Endothelial cell of umbilical vein (primary cell): ENCODE results near the gene AKAP11. TPM values are rescaled to one million over a fixed set of nuclear protein-coding genes. Genes with fewer than 3 reads are reported as not detected.

Experiments used
- BruUV-seq: library from RNA; stranded (reverse); fragments of 400-500 nt; replicated peaks from 2 replicates; lab custom pipeline; 2021; lab: Mats Ljungman, UMichigan
- CTCF ChIA-PET: fragments of 300-600, 350-600 bp; sonication (Branson Sonifier 250); formaldehyde crosslinking; loops from one replicate; lab custom pipeline; 2021; ENCODE audit warnings: antibody characterized with exemption, inconsistent platforms; lab: Charles Lee
- POLR2A ChIA-PET: fragments of 300-600, 350-600 bp; sonication (Branson Sonifier 250); formaldehyde crosslinking; loops from one replicate; lab custom pipeline; 2021; ENCODE audit warnings: antibody characterized with exemption, inconsistent platforms; lab: Charles Lee
- DNase-seq: peaks from one replicate; pipeline ENCODE4 v3.0.0-alpha.2; 2011; ENCODE audit warnings: low read depth, low spot score
- FAIRE-seq: peaks from 2 replicates; lab custom pipeline; 2011; peaks lifted over from hg19 to GRCh38; lab: Jason Lieb, UNC
- H2AFZ ChIP-seq: 2 replicates; pipeline ENCODE4 v1.6.0; 2012; ENCODE audit warnings: low read depth, low read length, control low read depth, inconsistent platforms
- H3K27ac ChIP-seq: 2 replicates; pipeline ENCODE4 v1.5.1; 2011; ENCODE audit warnings: low read depth, mild to moderate bottlenecking, control low read depth, low read length, moderate library complexity; ENCODE audit not compliant: insufficient read depth
- H3K27me3 ChIP-seq, 2 experiments: 2 replicates each; pipeline versions ENCODE4 v1.6.0 to v1.6.1; 2011; ENCODE audit warnings: low read length in 2 of 2, mixed read lengths in 1 of 2; ENCODE audit not compliant: control insufficient read depth in 2 of 2, insufficient read depth in 2 of 2
- H3K36me3 ChIP-seq, 2 experiments: 2 replicates in 1 of 2; 3 replicates in 1 of 2; pipeline ENCODE4 v1.5.1; 2011; ENCODE audit warnings: low read length in 2 of 2, mild to moderate bottlenecking in 1 of 2, moderate library complexity in 1 of 2; ENCODE audit not compliant: control insufficient read depth in 2 of 2, insufficient read depth in 2 of 2; ENCODE audit errors: extremely low read depth in 1 of 2
- H3K4me1 ChIP-seq: 3 replicates; pipeline ENCODE4 v1.5.1; 2011; ENCODE audit warnings: mild to moderate bottlenecking, low read length; ENCODE audit not compliant: control insufficient read depth, insufficient read depth; ENCODE audit errors: extremely low read depth
- H3K4me2 ChIP-seq: 2 replicates; pipeline ENCODE4 v1.6.1; 2011; ENCODE audit warnings: low read length, control low read depth, mixed read lengths; ENCODE audit not compliant: insufficient read depth
- H3K4me3 ChIP-seq, 3 experiments: fragments of 200-600 bp in 1 of 3; sonication (generic), shearing (Covaris generic) in 1 of 3; replicated peaks in 1 of 3; 2 replicates each; pipeline ENCODE4 v1.5.1; 2011 to 2016; ENCODE audit warnings: control low read depth in 3 of 3, low read length in 3 of 3, mild to moderate bottlenecking in 2 of 3, inconsistent platforms in 1 of 3, low read depth in 1 of 3, moderate library complexity in 1 of 3; ENCODE audit not compliant: insufficient read depth in 1 of 3
- H3K79me2 ChIP-seq: 2 replicates; pipeline ENCODE4 v1.6.0; 2012; ENCODE audit warnings: low read length, inconsistent platforms; ENCODE audit not compliant: control insufficient read depth, insufficient read depth
- H3K9ac ChIP-seq: replicated peaks from 2 replicates; pipeline ENCODE3; 2011; ENCODE audit warnings: low read length, control low read depth; ENCODE audit not compliant: insufficient read depth; ENCODE audit errors: extremely low read depth
- H3K9me1 ChIP-seq: replicated peaks from 3 replicates; pipeline ENCODE4 v1.6.0; 2011; ENCODE audit warnings: mild to moderate bottlenecking, low read length; ENCODE audit not compliant: control insufficient read depth, insufficient read depth; ENCODE audit errors: extremely low read depth
- H3K9me3 ChIP-seq: replicated peaks from 2 replicates; pipeline ENCODE4 v1.5.1; 2012; ENCODE audit warnings: low read length, inconsistent platforms; ENCODE audit not compliant: control insufficient read depth, insufficient read depth
- H4K20me1 ChIP-seq: replicated peaks from 2 replicates; pipeline ENCODE3; 2011; ENCODE audit warnings: mild to moderate bottlenecking, low read length; ENCODE audit not compliant: control insufficient read depth, insufficient read depth; ENCODE audit errors: extremely low read depth
- EZH2 ChIP-seq: IDR thresholded peaks from 2 replicates; pipeline ENCODE4 v1.6.1; 2012; ENCODE audit warnings: borderline replicate concordance, low read depth, mild to moderate bottlenecking, moderate library complexity, low read length, inconsistent platforms; ENCODE audit not compliant: severe bottlenecking
- FOS ChIP-seq: IDR thresholded peaks from 2 replicates; pipeline ENCODE4 v1.6.1; 2011; ENCODE audit warnings: mild to moderate bottlenecking, low read length, moderate library complexity, borderline replicate concordance; ENCODE audit not compliant: insufficient read depth
- GATA2 ChIP-seq: IDR thresholded peaks from 2 replicates; pipeline ENCODE4 v1.7.0; 2011; ENCODE audit warnings: low read depth, mild to moderate bottlenecking, moderate library complexity, mixed read lengths, low read length; ENCODE audit not compliant: insufficient read length, insufficient read depth
- JUN ChIP-seq: IDR thresholded peaks from 2 replicates; pipeline ENCODE4 v1.6.1; 2011; ENCODE audit warnings: borderline replicate concordance, low read depth; ENCODE audit not compliant: insufficient read length, insufficient read depth
- MYC ChIP-seq: IDR thresholded peaks from one replicate; pipeline ENCODE4 v1.6.1; 2011; ENCODE audit warnings: mild to moderate bottlenecking, low read depth, low read length
- POLR2A ChIP-seq: IDR thresholded peaks from 2 replicates; pipeline ENCODE4 v1.6.1; 2012; ENCODE audit warnings: low read depth, mild to moderate bottlenecking, control low read depth, low read length
- POLR2AphosphoS5 ChIP-seq: IDR thresholded peaks from 2 replicates; pipeline ENCODE4 v1.6.1; 2012; ENCODE audit warnings: low read depth, mild to moderate bottlenecking, control low read depth, low read length, moderate library complexity; ENCODE audit not compliant: insufficient read depth
- dilution Hi-C: fragments of 300-500 bp; cut with MboI; formaldehyde crosslinking; loops from one replicate; pipeline ENCODE4 v1.15.0; 2019; ENCODE audit warnings: low sequenced_read_pairs; ENCODE audit not compliant: extremely low pct_ligation_motif_present
- intact Hi-C: fragments of 100-400 bp; cut with micrococcal nuclease; formaldehyde crosslinking; loops from one replicate; pipeline ENCODE4 v1.10.0; 2022
- polyA plus RNA-seq, 4 experiments: library from polyadenylated mRNA; depleted of rRNA in 3 of 4; stranded (reverse) in 3 of 4; unstranded in 1 of 4; fragments of >200 nt; gene quantifications; 2 replicates each; pipeline versions ENCODE4 v1.2.1 to v1.2.3, GENCODE V29; 2011 to 2012; ENCODE audit warnings: missing spikeins in 1 of 4
- total RNA-seq: library from RNA; stranded (reverse); gene quantifications from 2 replicates; pipeline ENCODE4 v1.2.3, GENCODE V29; 2021
- TF ChIP-seq, protein P1 (sequence below): IDR thresholded peaks from 2 replicates; pipeline ENCODE4 v1.6.1; 2011; ENCODE audit not compliant: insufficient read depth, insufficient read length
- TF ChIP-seq, protein P2 (sequence below), 2 donors: IDR thresholded peaks; 1 replicate in 1 of 2; 2 replicates in 1 of 2; pipeline ENCODE4 v1.5.1; 2011; ENCODE audit warnings: low read length in 2 of 2, mild to moderate bottlenecking in 2 of 2, moderate library complexity in 2 of 2, control low read depth in 1 of 2, inconsistent platforms in 1 of 2, low read depth in 1 of 2; ENCODE audit not compliant: insufficient read depth in 1 of 2; ENCODE audit errors: extremely low read depth in 1 of 2

Gene AKAP11
- total and polyA plus RNA-seq, 2 donors (not counting 3 experiments of a cell fraction or from before 2014, with no cell fraction given), result 4.9 to 20.2 TPM

DNA sequence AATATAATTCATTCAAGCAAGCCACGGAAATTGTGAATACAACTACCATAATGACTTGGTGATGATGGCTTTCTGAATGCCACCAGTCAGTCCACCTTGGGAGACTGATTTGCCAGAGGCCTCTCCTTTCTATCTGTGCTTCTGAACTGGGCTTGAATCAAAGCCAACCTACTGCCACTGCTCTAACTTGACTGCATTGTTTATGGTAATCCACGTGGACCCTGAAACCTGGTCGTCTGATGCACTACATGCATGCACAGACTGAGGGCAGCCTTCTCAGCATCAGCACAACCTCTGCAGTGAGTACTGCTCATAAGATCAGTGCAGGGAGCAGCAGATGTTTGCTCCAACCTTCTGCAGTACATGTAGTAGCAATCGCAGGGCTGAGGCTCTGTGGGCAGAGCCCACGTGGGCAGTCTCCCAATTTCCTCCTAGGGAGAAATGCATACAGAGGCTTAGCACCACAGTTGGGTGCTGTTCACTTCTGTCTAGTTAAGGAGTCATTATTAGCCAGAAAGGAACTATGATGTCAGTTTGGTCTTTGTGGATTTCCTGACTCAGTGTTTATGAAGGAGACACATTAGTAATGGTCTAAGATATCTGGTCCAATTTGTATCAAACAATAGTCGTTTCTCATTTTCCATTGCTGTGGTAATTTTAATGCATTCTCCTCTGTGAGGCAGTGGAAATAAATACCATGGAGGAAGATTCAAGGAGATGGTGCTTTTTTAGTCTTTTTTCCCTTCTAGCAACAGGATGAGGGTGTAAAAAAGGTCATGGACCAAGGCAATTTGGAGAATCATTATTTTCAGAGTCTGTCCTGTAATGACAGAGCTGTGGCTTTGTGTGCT, 82.5 kb downstream of the AKAP11 start:
- Histone ChIP-seq H3K27ac (no peak overlapping the region), H3K9me1 (no peaks in the 10 kb centered on the region), H3K4me3 (no peak overlapping the region), H3K27me3 (peaks cover 0 to 3% of the 10 kb centered on the region in 2 experiments), H2AFZ (no peak overlapping the region), H3K36me3 (no peaks in the 10 kb centered on the region), H3K9ac (no peak overlapping the region), H4K20me1 (no peaks in the 10 kb centered on the region), H3K4me2 (no peak overlapping the region), H3K4me1 (no peaks in the 10 kb centered on the region), H3K9me3 (no peaks in the 10 kb centered on the region), H3K79me2 (no peaks in the 10 kb centered on the region)
- dilution Hi-C loops (no loop called here), intact Hi-C loops (no loop called here)
- CTCF ChIA-PET, result no interaction called here
- BruUV-seq, result no TSS peak
- POLR2A ChIA-PET, result no interaction called here
- peak; percentile 8 for DNase-seq
- TF ChIP-seq FOS (no peak), EZH2 (no peak), JUN (no peak), POLR2AphosphoS5 (no peak), POLR2A (no peak), GATA2 (no peak), MYC (no peak)
- TF ChIP-seq, protein P1, sequence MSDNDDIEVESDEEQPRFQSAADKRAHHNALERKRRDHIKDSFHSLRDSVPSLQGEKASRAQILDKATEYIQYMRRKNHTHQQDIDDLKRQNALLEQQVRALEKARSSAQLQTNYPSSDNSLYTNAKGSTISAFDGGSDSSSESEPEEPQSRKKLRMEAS, result no peak
- TF ChIP-seq, protein P2, sequence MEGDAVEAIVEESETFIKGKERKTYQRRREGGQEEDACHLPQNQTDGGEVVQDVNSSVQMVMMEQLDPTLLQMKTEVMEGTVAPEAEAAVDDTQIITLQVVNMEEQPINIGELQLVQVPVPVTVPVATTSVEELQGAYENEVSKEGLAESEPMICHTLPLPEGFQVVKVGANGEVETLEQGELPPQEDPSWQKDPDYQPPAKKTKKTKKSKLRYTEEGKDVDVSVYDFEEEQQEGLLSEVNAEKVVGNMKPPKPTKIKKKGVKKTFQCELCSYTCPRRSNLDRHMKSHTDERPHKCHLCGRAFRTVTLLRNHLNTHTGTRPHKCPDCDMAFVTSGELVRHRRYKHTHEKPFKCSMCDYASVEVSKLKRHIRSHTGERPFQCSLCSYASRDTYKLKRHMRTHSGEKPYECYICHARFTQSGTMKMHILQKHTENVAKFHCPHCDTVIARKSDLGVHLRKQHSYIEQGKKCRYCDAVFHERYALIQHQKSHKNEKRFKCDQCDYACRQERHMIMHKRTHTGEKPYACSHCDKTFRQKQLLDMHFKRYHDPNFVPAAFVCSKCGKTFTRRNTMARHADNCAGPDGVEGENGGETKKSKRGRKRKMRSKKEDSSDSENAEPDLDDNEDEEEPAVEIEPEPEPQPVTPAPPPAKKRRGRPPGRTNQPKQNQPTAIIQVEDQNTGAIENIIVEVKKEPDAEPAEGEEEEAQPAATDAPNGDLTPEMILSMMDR (IDR thresholded peaks at IDR 0.05; ENCODE audit: extremely low read depth in 1 of 2, insufficient read depth in 1 of 2, low read depth in 1 of 2, low read length in 2 of 2), result no peak
- FAIRE-seq, result no peak
